ENCODE measurements around the gene ENDOD1.
"Not testable (repeated sequence)": the region's sequence is repeated elsewhere in the genome, so short reads cannot be mapped to it uniquely, and the experiment has no call there.

Gene ENDOD1

GRCh38 chr11:95089620-95090542 lies at the start of gene ENDOD1:
TSS of gene ENDOD1 (plus strand) at chr11:95089846. CDS start at chr11:95089928, 82 bp downstream.
- DNase-seq = peak; percentile 78

- DNase-seq = no peak
Measured at GRCh38 chr11:95042239-95042638, 47.4 kb upstream of the ENDOD1 start.

GRCh38 chr11:95042906-95043305 lies 46.7 kb upstream of the ENDOD1 start:
- DNase-seq = no peak

- no peak for DNase-seq
Measured at GRCh38 chr11:95044010-95044409, 45.6 kb upstream of the ENDOD1 start.

- DNase-seq = no peak
Measured at GRCh38 chr11:95045812-95046211, 43.8 kb upstream of the ENDOD1 start.

- DNase-seq = not testable (repeated sequence)
Measured at GRCh38 chr11:95049122-95049521, 40.5 kb upstream of the ENDOD1 start, which contains the start of gene KDM4F. TSS of gene KDM4F (plus strand) at chr11:95049422.

- no peak for DNase-seq
Measured at GRCh38 chr11:95050595-95051202, 38.9 kb upstream of the ENDOD1 start.

DNA sequence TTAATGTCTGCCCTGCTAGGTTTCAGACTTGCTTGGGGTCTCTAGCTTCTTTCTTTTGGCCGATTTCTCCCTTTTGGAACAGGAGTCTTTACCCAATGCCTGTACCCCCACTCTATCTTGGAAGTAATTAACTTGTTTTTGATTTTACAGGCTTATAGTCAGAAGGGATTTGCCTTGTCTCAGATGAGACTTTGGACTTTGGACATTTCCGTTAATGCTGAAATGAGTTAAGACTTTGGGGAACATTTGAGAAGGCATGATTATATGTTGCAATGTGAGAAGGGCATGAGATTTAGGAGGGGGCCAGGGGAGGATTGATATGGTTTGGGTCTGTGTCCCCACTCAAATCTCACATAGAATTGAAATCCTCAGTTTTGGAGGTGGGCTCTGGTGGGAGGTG lies 35.3 kb upstream of the ENDOD1 start:
- DNase-seq = no peak

DNA sequence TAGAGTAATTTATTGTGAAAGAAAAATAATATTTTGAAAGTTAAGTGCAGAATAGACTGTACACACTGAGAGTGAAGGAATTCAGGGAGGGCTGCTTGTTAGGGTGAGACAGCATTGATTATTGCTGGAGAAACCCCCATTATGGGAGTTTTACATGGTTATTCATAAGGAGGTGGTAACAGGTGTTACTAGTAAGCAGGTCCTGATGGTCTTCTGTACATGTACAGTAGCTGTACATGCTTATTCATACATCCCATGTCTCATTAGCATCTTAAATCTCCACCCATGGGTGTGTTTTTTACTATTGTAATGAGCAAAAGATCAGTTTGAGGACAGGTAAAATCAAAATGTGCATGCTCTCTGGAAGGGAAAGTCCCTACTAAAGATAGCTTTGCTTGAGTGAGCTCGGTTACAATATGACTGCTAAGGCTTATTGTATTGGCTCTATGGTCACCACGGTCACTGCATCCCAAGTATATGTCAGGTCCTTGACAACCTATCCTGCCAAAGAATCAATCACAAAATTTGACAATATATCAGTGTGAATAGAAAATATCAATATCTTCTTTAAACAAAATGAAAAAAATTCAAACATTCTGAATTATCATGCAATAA lies 34.3 kb upstream of the ENDOD1 start:
- no peak for DNase-seq

DNA sequence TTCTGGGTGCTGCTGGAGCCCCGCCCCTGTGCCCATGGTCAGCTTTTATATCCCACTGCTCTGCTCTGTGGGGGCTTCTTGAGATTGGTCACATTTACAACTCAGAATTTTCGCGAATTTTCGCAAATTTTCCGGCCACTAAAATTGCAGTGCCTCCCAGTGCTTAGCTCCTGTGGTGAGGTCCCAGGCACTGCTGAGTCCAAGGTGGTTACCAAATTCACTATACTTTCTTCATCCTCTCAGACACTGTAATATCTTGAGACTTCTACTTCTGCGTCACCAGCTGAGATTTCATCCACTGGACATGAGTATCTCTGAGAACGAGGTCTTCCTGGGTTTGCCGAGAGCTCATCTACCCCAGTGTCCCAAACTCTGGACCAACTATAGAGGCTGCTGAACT lies 31.7 kb upstream of the ENDOD1 start:
- DNase-seq = no peak

DNA sequence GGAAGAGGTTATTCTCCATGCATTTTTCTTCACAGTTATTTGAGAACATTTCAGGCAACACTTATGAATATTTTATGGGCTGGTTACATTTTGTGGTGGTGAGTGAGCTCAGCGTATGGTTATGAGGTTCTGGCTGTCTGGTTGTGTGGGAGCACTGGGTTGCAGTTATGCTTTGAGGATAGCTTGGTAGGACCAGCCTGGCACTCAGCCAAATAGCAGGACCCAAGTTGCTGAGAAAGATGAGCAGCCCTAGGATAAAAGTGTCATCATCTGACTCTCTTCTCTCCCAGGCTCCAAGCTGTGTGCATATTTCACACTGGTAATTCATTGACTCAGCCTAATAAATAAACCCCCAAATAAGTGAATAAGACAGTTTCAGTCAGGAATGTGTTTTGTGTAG lies 31.0 kb upstream of the ENDOD1 start:
- no peak for DNase-seq

- DNase-seq = no peak
Measured at GRCh38 chr11:95059046-95059445, 30.6 kb upstream of the ENDOD1 start.

GRCh38 chr11:95065336-95065735 lies 24.3 kb upstream of the ENDOD1 start:
- no peak for DNase-seq

DNA sequence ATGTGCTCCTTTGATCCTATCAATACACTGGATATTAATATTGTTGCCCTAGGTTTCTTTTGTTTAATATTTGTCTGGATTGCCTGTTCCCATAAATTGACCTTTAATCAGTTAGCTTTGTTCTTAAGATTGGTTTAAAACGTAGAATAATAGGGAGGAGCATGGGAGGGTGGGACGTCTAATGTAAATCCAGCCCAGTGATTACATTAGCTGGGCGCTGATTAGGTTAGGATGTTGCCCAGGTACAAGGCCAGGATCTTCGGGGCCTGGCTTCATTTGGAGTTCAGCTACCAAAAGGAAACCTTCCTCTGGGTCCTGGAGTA lies 23.0 kb upstream of the ENDOD1 start, which contains the start of gene SRSF8:
TSS of gene SRSF8 (plus strand) at position 204 of the 323 bp plus-strand sequence. CDS start 308 bp downstream, outside the sequence.
- DNase-seq = no peak

DNA sequence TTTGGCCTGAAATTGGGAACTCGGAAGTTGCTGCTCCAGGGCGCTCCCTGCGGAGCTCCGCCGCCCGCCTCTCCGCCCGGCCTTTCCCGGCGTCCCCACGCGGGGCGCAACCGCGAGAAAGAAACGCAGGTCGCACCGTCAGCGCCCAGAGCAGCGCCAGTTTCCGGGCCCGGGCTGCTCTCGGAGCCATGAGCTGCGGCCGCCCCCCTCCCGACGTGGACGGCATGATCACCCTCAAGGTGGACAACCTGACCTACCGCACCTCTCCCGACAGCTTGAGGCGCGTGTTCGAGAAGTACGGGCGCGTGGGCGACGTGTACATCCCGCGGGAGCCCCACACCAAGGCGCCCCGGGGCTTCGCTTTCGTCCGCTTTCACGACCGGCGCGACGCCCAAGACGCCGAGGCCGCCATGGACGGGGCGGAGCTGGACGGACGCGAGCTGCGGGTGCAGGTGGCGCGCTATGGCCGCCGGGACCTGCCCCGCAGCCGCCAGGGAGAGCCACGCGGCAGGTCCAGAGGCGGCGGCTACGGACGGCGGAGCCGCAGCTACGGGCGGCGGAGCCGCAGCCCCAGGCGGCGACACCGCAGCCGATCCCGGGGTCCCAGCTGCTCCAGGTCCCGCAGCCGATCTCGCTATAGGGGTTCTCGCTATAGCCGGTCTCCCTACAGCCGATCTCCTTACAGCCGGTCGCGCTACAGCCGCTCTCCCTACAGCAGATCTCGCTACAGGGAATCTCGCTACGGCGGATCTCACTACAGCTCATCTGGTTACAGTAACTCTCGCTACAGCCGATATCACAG lies 22.4 kb upstream of the ENDOD1 start:
- peak; percentile 61 to 67 for DNase-seq

- no peak for DNase-seq
Measured at GRCh38 chr11:95067841-95068219, 21.8 kb upstream of the ENDOD1 start.

GRCh38 chr11:95068549-95068948 lies 21.1 kb upstream of the ENDOD1 start:
- peak; percentile 33 to 41 for DNase-seq

DNA sequence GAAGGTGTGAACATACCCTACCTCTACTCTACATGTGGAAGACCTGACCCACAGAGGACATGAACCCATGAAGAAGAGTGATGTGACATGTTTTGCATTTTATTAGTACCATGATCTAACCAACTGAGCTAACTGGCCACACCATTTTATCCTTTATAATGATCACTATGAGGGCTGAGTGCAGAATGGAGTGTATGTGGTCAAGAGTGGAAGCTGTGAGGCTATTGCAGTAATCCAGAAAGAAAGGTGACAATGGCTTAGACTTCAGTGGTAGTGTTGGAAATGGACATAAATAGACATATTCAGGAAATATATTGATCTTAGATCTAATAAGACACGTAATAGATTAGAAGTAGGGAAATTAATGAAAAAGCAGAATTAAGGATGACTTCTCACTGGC lies 19.2 kb upstream of the ENDOD1 start:
- DNase-seq = no peak

GRCh38 chr11:95072948-95073347 lies 16.7 kb upstream of the ENDOD1 start:
- no peak for DNase-seq

DNA sequence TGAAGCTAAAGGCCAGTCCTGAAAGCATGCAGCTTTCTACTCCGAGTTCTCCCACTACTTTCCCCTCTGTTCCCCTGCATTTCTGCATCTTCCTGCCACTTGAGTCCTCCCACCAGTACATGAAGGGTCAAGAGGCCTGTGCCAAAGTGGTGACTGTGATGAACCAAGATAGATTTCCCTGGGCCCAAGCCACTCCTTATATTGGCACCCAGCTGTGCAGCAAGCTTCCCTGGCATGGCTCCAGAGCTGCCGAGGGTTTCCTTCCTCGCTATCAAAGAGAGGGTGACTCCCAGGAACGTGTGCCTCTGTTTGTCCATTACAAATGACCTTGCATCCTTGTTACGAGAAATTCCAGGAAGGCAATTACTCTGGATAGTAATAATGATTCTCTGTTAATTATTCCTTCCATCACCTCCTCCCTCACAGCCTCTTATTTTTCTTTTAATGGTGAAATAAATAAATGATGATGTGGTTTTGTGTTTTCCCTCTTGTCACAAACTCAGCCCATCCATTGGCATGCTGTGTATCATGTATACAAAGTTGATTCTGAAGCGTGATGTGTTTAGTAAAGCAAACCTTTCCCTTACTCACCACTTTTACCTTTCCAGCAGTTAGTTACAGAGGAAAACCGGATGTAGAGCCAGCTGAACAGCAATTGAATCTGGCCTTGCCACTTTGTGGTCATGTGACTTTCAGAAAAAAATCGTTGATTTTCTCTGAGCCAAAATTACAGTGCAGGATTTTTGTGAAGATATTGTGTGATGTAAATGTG lies 14.7 kb upstream of the ENDOD1 start:
- DNase-seq = no peak

DNA sequence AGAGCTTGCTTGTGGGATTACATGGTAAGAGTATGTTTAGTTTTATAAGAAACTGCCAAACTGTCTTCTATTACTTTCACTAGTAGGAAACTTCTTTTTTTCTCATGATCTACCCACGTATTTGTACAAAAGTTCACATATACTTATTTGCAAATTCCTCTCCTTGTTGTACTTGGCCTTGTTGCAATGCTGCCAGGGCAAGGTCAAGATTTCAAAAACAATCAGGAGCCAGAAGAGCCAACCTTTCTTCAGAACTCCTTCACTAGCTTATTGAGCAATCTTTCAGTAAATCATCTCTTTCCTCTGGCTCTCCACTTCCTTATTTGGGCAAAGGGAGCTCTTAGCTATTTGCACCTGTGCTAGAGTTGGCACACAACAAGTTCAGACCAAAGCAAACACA lies 13.2 kb upstream of the ENDOD1 start:
- DNase-seq = no peak

DNA sequence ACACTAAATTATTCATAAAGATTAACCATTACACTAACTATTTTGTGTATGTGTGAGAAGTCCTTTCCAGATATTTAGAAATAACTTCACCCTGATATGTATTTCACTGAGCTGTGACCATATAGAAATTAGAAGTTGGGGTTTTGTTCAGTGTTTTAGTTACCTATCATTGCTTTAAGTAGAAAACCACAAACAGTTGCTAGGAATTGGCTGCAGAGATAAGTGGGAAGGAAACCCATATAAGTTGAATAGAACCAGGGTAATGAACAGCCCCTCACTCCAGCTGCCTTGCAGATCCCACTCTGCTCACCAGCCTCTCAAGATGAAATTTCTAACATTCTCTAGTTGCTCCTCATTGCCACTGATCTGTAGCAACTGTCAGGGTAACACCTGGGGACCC lies 12.7 kb upstream of the ENDOD1 start:
- no peak for DNase-seq
